ENCODE data around the gene MRPS11. TPM values are rescaled to one million over a fixed set of nuclear protein-coding genes. Genes with fewer than 3 reads are reported as not detected.
A peak's percentile ranks its signal among the peaks of the same experiment; 100 is the strongest.

Gene MRPS11
- total and polyA plus RNA-seq, 2 donors, result 38.5 to 59.6 TPM

DNA sequence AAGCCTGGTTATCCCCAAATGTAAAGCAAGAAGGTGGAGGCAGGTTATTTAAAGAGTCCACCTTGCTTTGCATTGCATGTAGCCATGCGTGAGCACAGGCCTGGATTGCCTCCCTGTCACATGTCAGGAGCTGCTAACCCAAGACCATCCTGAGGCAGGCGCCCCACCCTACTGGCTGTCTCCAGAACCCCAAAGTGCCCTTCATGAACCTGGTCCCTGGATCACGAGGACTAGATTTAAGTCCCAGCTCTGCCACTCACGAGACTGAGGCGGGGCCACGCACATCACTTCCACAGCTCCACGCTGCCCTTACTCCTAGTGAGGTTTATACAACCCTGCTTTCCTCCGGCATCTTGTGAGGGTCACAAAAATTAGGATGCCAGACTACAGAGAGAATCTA lies 17.9 kb upstream of the MRPS11 start:
- H3K36me3 ChIP-seq (ENCODE audit: control insufficient read depth in 2 of 2, insufficient read depth in 2 of 2, low read length in 1 of 2), result no peaks in the 10 kb centered on the region
- peaks cover 3 to 9% of the 10 kb centered on the region in 2 donors for H3K4me1 ChIP-seq (ENCODE audit: control insufficient read depth in 2 of 2, insufficient read depth in 2 of 2, low read length in 2 of 2)
- H3K27me3 ChIP-seq (ENCODE audit: control insufficient read depth in 2 of 2, insufficient read depth in 1 of 2, low read length in 1 of 2), result no peaks in the 10 kb centered on the region
- H3K4me3 ChIP-seq (ENCODE audit: low read length in 2 of 2), result no peak overlapping the region
- H3K9me3 ChIP-seq (ENCODE audit: control insufficient read depth in 2 of 2, insufficient read depth in 1 of 2, low read length in 1 of 2), result no peaks in the 10 kb centered on the region
- DNase-seq (ENCODE audit: low read depth in 6 of 9, low spot score in 9 of 9), result peak in 1 of 9 donors; percentile 13
- WGBS, result 96% methylated on average over 8 of the region's 8 CpGs
- no peak overlapping the region for H3K27ac ChIP-seq (ENCODE audit: low read depth in 1 of 2, low read length in 1 of 2)

DNA sequence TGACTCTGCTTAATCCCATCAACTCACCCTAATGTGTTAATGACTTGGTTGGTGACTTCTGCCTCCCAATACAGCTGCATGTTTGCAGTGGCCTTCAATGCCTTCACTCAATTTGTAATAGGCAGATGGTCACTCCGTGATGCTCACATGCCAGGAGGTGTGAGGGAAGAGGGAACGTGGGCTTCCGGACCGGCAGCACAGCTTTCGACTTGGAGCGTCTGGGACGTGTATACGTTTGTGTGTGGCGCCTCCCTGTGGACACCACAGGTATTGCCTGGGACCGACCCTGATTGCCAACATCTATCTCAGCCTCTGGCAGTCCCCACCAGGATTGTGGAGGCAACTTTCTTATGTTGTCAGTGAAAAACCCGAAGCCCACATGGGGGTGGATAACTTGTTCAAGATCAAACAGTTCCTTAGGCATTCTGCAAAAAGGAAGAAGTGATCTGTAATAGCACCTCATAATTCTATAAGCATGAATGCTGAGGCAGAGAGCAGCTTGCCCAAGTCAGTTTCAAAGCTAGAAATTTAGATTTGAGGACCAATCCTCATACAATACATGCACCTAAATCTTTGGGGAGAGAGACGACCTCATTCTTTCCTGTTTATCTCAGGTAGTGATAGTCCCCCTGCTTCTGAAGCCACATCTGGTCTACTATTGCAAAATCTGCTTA lies 17.2 kb upstream of the MRPS11 start:
- H3K27ac ChIP-seq (ENCODE audit: low read depth in 1 of 2, low read length in 1 of 2), result no peak overlapping the region
- peaks cover 3 to 15% of the 10 kb centered on the region in 2 donors for H3K4me1 ChIP-seq (ENCODE audit: control insufficient read depth in 2 of 2, insufficient read depth in 2 of 2, low read length in 2 of 2)
- WGBS, result 5% methylated on average over 12 of the region's 12 CpGs
- no peak overlapping the region for H3K4me3 ChIP-seq (ENCODE audit: low read length in 2 of 2)
- DNase-seq (ENCODE audit: low read depth in 6 of 9, low spot score in 9 of 9), result peak; percentile 54 to 92 (median 81)
- no peaks in the 10 kb centered on the region for H3K36me3 ChIP-seq (ENCODE audit: control insufficient read depth in 2 of 2, insufficient read depth in 2 of 2, low read length in 1 of 2)
- no peaks in the 10 kb centered on the region for H3K9me3 ChIP-seq (ENCODE audit: control insufficient read depth in 2 of 2, insufficient read depth in 1 of 2, low read length in 1 of 2)
- no peaks in the 10 kb centered on the region for H3K27me3 ChIP-seq (ENCODE audit: control insufficient read depth in 2 of 2, insufficient read depth in 1 of 2, low read length in 1 of 2)

- Histone ChIP-seq H3K36me3 (ENCODE audit: control insufficient read depth in 2 of 2, insufficient read depth in 2 of 2, low read length in 1 of 2) (peaks cover 8 to 14% of the 10 kb centered on the region in 2 donors), H3K9me3 (ENCODE audit: control insufficient read depth in 2 of 2, insufficient read depth in 1 of 2, low read length in 1 of 2) (no peaks in the 10 kb centered on the region), H3K4me1 (ENCODE audit: control insufficient read depth in 2 of 2, insufficient read depth in 2 of 2, low read length in 2 of 2) (peaks cover 3 to 14% of the 10 kb centered on the region in 2 donors), H3K27ac (ENCODE audit: low read depth in 1 of 2, low read length in 1 of 2) (no peak overlapping the region), H3K27me3 (ENCODE audit: control insufficient read depth in 2 of 2, insufficient read depth in 1 of 2, low read length in 1 of 2) (no peaks in the 10 kb centered on the region), H3K4me3 (ENCODE audit: low read length in 2 of 2) (no peak overlapping the region)
- no peak for DNase-seq (ENCODE audit: low read depth in 6 of 9, low spot score in 9 of 9)
- 71% methylated on average over 1 of the region's 1 CpG for WGBS
Observed at GRCh38 chr15:88453651-88454050, 13.9 kb upstream of the MRPS11 start.

DNA sequence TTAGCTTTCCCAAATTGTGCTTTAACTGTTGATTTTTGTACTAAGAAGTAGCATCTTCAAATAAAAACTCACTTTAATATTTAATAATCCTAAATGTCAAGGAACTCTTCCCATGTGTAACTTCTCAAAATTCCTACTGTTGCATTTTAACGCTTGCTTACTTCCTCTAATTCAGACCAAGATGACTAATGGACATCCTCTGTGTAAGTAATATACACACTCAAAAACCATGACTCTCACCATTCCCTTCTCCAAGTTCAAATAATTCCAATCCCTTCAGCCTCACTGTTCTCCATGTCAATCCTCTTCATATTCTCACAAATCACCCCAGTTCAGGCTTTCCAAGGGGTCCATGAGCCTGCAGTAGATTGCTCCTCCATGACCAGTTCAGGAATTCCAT lies 13.3 kb upstream of the MRPS11 start:
- Histone ChIP-seq H3K36me3 (ENCODE audit: control insufficient read depth in 2 of 2, insufficient read depth in 2 of 2, low read length in 1 of 2) (peaks cover 12 to 20% of the 10 kb centered on the region in 2 donors), H3K4me3 (ENCODE audit: low read length in 2 of 2) (no peak overlapping the region), H3K4me1 (ENCODE audit: control insufficient read depth in 2 of 2, insufficient read depth in 2 of 2, low read length in 2 of 2) (peaks cover 3 to 14% of the 10 kb centered on the region in 2 donors), H3K27ac (ENCODE audit: low read depth in 1 of 2, low read length in 1 of 2) (no peak overlapping the region), H3K27me3 (ENCODE audit: control insufficient read depth in 2 of 2, insufficient read depth in 1 of 2, low read length in 1 of 2) (no peaks in the 10 kb centered on the region), H3K9me3 (ENCODE audit: control insufficient read depth in 2 of 2, insufficient read depth in 1 of 2, low read length in 1 of 2) (no peaks in the 10 kb centered on the region)
- WGBS, result 21% methylated on average over 1 of the region's 1 CpG
- no peak for DNase-seq (ENCODE audit: low read depth in 6 of 9, low spot score in 9 of 9)

GRCh38 chr15:88454867-88455810 lies 12.4 kb upstream of the MRPS11 start:
- DNase-seq (ENCODE audit: low read depth in 6 of 9, low spot score in 9 of 9), result peak; percentile 38 to 83 (median 70)
- Histone ChIP-seq H3K27me3 (ENCODE audit: control insufficient read depth in 2 of 2, insufficient read depth in 1 of 2, low read length in 1 of 2) (no peaks in the 10 kb centered on the region), H3K4me1 (ENCODE audit: control insufficient read depth in 2 of 2, insufficient read depth in 2 of 2, low read length in 2 of 2) (peaks cover 0 to 11% of the 10 kb centered on the region in 2 donors), H3K9me3 (ENCODE audit: control insufficient read depth in 2 of 2, insufficient read depth in 1 of 2, low read length in 1 of 2) (no peaks in the 10 kb centered on the region), H3K27ac (ENCODE audit: low read depth in 1 of 2, low read length in 1 of 2) (no peak overlapping the region), H3K4me3 (ENCODE audit: low read length in 2 of 2) (no peak overlapping the region), H3K36me3 (ENCODE audit: control insufficient read depth in 2 of 2, insufficient read depth in 2 of 2, low read length in 1 of 2) (peaks cover 21 to 29% of the 10 kb centered on the region in 2 donors)
- WGBS, result 34% methylated on average over 9 of the region's 9 CpGs

DNA sequence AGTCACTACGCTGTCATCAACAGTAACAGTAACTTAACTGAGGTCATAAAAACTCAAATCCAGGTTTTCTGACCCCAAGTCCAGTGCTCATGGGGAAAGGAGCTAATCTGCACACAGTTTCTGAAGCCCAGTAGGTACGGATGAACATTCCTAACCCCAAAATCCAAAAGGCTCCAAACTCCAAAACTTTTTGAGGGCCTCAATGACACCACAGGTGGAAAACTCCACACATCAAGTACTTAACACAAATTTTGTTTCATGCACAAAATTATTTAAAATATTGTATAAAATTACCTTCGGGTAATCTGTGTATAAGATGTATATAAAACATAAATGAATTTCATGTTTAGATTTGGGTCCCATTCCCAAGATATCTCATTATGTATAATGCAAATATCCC lies 10.8 kb upstream of the MRPS11 start:
- no peak for DNase-seq (ENCODE audit: low read depth in 6 of 9, low spot score in 9 of 9)
- Histone ChIP-seq H3K9me3 (ENCODE audit: control insufficient read depth in 2 of 2, insufficient read depth in 1 of 2, low read length in 1 of 2) (no peaks in the 10 kb centered on the region), H3K4me3 (ENCODE audit: low read length in 2 of 2) (no peak overlapping the region), H3K36me3 (ENCODE audit: control insufficient read depth in 2 of 2, insufficient read depth in 2 of 2, low read length in 1 of 2) (peaks cover 25 to 36% of the 10 kb centered on the region in 2 donors), H3K27ac (ENCODE audit: low read depth in 1 of 2, low read length in 1 of 2) (no peak overlapping the region), H3K27me3 (ENCODE audit: control insufficient read depth in 2 of 2, insufficient read depth in 1 of 2, low read length in 1 of 2) (no peaks in the 10 kb centered on the region), H3K4me1 (ENCODE audit: control insufficient read depth in 2 of 2, insufficient read depth in 2 of 2, low read length in 2 of 2) (peaks cover 0 to 9% of the 10 kb centered on the region in 2 donors)
- WGBS, result 97% methylated on average over 3 of the region's 3 CpGs

DNA sequence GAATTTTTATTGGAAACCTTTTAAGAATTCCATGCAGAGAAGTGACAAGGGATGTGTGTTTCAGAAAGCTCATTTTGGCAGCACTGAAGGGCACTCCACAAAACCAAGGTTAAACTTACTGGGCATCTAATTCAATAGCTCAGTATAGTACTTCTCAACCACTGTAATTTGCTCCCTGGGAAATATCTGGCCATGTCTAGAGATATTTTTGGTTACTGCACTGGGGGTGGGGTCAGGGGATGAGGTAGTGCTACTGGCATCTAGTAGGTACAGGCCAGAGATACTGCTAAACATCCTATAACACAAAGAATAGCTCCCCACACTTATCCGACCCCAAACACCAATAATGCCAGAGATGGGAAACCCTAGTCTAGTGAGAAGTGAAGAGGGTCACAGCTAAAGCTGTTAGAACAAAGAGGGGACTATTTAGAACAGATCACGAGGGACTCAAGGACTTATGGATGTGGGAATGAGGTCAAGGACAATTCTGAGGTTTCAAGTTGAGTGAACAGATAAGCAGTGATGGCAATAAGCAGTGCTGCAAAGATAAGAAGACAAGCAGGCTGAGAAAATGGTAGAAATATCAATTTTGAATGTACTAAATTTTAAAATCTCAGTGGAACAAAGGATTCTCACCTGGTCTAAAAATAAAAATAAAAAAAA lies 3.5 kb upstream of the MRPS11 start:
- Histone ChIP-seq H3K27ac (ENCODE audit: low read depth in 1 of 2, low read length in 1 of 2) (no peak overlapping the region), H3K4me3 (ENCODE audit: low read length in 2 of 2) (no peak overlapping the region), H3K36me3 (ENCODE audit: control insufficient read depth in 2 of 2, insufficient read depth in 2 of 2, low read length in 1 of 2) (peaks cover 35 to 38% of the 10 kb centered on the region in 2 donors), H3K4me1 (ENCODE audit: control insufficient read depth in 2 of 2, insufficient read depth in 2 of 2, low read length in 2 of 2) (peaks cover 10 to 13% of the 10 kb centered on the region in 2 donors), H3K9me3 (ENCODE audit: control insufficient read depth in 2 of 2, insufficient read depth in 1 of 2, low read length in 1 of 2) (no peaks in the 10 kb centered on the region), H3K27me3 (ENCODE audit: control insufficient read depth in 2 of 2, insufficient read depth in 1 of 2, low read length in 1 of 2) (no peaks in the 10 kb centered on the region)
- WGBS, result 96% methylated on average over 2 of the region's 2 CpGs
- no peak for DNase-seq (ENCODE audit: low read depth in 6 of 9, low spot score in 9 of 9)

DNA sequence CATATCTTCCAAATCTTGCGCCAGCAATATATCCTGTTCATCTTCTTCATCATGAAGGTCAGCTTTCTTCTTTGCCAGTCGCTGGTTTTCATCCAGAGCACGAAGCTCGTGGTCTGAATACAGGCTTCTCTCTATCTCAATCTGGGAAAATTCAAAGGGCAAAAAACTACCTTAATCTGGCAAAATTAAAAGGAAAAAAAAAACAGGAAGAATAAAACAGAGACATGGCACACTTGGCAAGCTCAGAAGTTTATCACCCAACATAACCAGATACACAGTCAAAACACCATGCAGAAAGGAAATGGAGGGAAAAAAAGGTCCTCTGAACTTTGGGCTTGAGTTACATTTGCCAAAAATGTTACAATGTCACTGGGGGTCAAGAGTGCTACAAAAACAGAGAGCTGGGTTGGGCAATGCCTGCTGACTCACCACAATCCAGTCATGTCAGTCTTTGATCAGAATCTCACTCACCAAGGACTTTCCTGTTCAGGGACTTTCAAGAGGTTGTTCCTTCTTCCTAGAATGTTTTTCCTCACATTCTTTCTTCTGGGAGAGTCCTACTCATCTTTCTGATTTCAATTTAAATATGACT lies 1.8 kb upstream of the MRPS11 start:
- peaks cover 22 to 23% of the 10 kb centered on the region in 2 donors for H3K36me3 ChIP-seq (ENCODE audit: control insufficient read depth in 2 of 2, insufficient read depth in 2 of 2, low read length in 1 of 2)
- no peak for DNase-seq (ENCODE audit: low read depth in 6 of 9, low spot score in 9 of 9)

More for the DNA sequence above, 1.8 kb upstream of the MRPS11 start:
- Histone ChIP-seq H3K27ac (ENCODE audit: low read depth in 1 of 2, low read length in 1 of 2) (no peak overlapping the region), H3K4me3 (ENCODE audit: low read length in 2 of 2) (no peak overlapping the region), H3K27me3 (ENCODE audit: control insufficient read depth in 2 of 2, insufficient read depth in 1 of 2, low read length in 1 of 2) (no peaks in the 10 kb centered on the region), H3K9me3 (ENCODE audit: control insufficient read depth in 2 of 2, insufficient read depth in 1 of 2, low read length in 1 of 2) (no peaks in the 10 kb centered on the region), H3K4me1 (ENCODE audit: control insufficient read depth in 2 of 2, insufficient read depth in 2 of 2, low read length in 2 of 2) (peaks cover 10 to 13% of the 10 kb centered on the region in 2 donors)
- WGBS, result 97% methylated on average over 4 of the region's 4 CpGs
